C4-2B (cell line): Measurements from ENCODE around the gene RUNDC3A.

Source experiments
- ZFX ChIP-seq: fragments of 450-650 bp; IDR thresholded peaks from 2 replicates; pipeline ENCODE4 v1.6.1; 2017
- TF ChIP-seq, protein P1 (sequence below): fragments of 450-650 bp; conservative IDR thresholded peaks from 2 replicates; pipeline ENCODE4 v1.5.1; 2017; ENCODE audit warnings: mild to moderate bottlenecking

DNA sequence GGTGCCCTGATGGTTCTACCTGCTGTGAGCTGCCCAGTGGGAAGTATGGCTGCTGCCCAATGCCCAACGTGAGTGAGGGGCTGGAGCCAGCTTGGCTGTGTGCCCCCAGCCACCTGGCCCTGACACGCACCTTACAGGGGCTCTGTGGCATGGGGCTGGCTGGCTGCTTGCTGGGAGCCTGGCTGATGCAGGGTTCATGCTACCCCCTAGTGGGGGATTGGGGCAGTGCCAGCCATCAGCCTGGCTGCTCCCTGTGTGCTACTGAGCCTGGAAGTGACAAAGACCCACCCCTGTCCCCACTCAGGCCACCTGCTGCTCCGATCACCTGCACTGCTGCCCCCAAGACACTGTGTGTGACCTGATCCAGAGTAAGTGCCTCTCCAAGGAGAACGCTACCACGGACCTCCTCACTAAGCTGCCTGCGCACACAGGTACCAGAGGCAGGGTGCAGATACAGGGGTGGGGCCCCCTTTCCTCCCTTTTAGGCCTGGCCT is 42.4 kb downstream of the RUNDC3A start:
- TF ChIP-seq, protein P1, sequence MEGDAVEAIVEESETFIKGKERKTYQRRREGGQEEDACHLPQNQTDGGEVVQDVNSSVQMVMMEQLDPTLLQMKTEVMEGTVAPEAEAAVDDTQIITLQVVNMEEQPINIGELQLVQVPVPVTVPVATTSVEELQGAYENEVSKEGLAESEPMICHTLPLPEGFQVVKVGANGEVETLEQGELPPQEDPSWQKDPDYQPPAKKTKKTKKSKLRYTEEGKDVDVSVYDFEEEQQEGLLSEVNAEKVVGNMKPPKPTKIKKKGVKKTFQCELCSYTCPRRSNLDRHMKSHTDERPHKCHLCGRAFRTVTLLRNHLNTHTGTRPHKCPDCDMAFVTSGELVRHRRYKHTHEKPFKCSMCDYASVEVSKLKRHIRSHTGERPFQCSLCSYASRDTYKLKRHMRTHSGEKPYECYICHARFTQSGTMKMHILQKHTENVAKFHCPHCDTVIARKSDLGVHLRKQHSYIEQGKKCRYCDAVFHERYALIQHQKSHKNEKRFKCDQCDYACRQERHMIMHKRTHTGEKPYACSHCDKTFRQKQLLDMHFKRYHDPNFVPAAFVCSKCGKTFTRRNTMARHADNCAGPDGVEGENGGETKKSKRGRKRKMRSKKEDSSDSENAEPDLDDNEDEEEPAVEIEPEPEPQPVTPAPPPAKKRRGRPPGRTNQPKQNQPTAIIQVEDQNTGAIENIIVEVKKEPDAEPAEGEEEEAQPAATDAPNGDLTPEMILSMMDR, result peak; percentile 70
- TF ChIP-seq ZFX, result no peak
